ENCODE measurements around the gene CTNNBL1. TPM values are rescaled to one million over a fixed set of nuclear protein-coding genes. Genes with fewer than 3 reads are reported as not detected.

Gene CTNNBL1
- total RNA-seq, 1 experiment from 2014 or later = 55.4 TPM

DNA sequence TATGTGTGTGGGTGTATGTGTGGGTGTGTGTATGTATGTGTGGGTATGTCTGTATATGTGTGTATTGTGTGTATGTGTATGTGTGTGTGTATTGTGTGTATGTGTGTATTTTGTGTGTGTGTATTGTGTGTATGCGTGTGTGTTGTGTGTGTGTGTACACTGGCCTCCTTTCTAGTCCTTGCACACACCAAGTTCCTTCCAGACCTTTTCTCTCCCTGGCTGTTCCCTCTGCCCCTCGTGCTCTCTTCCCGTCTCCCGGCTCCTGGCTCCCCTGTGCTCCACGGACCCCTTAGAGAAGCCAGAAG, 220.5 kb downstream of the CTNNBL1 start:
- DNase-seq (ENCODE audit: low read depth, low spot score) (no peak), ATAC-seq (no peak)
- ChIA-PET RAD21 (ENCODE audit: low non-redundant PET in 1 of 2, low total read pairs in 2 of 2, uncharacterized antibody in 2 of 2, unreplicated experiment in 2 of 2) (no interaction called here), CTCF (no interaction called here), POLR2A (no interaction called here)
- H3K79me2 ChIP-seq (ENCODE audit: insufficient read depth, low read length) = no peaks in the 10 kb centered on the region
- H3K4me2 ChIP-seq (ENCODE audit: low read length) = no peak overlapping the region
- BruUV-seq (replicated peaks) = no TSS peak
- TF ChIP-seq EZH2 (IDR thresholded peaks at IDR 0.05) (no peak), FOSL1 (IDR thresholded peaks at IDR 0.05; ENCODE audit: low read depth) (no peak), ELF1 (IDR thresholded peaks at IDR 0.05; ENCODE audit: borderline replicate concordance, low read depth) (no peak), POLR2A (IDR thresholded peaks at IDR 0.05; ENCODE audit: borderline replicate concordance, extremely low read depth, insufficient read depth, insufficient read length) (no peak), CBX3 (IDR thresholded peaks at IDR 0.05; ENCODE audit: low read depth) (no peak), SIN3A (IDR thresholded peaks at IDR 0.05; ENCODE audit: low read depth) (no peak), CEBPB (IDR thresholded peaks at IDR 0.05; ENCODE audit: low read depth) (no peak)
- TF ChIP-seq, protein P1, sequence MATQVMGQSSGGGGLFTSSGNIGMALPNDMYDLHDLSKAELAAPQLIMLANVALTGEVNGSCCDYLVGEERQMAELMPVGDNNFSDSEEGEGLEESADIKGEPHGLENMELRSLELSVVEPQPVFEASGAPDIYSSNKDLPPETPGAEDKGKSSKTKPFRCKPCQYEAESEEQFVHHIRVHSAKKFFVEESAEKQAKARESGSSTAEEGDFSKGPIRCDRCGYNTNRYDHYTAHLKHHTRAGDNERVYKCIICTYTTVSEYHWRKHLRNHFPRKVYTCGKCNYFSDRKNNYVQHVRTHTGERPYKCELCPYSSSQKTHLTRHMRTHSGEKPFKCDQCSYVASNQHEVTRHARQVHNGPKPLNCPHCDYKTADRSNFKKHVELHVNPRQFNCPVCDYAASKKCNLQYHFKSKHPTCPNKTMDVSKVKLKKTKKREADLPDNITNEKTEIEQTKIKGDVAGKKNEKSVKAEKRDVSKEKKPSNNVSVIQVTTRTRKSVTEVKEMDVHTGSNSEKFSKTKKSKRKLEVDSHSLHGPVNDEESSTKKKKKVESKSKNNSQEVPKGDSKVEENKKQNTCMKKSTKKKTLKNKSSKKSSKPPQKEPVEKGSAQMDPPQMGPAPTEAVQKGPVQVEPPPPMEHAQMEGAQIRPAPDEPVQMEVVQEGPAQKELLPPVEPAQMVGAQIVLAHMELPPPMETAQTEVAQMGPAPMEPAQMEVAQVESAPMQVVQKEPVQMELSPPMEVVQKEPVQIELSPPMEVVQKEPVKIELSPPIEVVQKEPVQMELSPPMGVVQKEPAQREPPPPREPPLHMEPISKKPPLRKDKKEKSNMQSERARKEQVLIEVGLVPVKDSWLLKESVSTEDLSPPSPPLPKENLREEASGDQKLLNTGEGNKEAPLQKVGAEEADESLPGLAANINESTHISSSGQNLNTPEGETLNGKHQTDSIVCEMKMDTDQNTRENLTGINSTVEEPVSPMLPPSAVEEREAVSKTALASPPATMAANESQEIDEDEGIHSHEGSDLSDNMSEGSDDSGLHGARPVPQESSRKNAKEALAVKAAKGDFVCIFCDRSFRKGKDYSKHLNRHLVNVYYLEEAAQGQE (IDR thresholded peaks at IDR 0.05; ENCODE audit: low read depth) = no peak
- TF ChIP-seq, protein P2, sequence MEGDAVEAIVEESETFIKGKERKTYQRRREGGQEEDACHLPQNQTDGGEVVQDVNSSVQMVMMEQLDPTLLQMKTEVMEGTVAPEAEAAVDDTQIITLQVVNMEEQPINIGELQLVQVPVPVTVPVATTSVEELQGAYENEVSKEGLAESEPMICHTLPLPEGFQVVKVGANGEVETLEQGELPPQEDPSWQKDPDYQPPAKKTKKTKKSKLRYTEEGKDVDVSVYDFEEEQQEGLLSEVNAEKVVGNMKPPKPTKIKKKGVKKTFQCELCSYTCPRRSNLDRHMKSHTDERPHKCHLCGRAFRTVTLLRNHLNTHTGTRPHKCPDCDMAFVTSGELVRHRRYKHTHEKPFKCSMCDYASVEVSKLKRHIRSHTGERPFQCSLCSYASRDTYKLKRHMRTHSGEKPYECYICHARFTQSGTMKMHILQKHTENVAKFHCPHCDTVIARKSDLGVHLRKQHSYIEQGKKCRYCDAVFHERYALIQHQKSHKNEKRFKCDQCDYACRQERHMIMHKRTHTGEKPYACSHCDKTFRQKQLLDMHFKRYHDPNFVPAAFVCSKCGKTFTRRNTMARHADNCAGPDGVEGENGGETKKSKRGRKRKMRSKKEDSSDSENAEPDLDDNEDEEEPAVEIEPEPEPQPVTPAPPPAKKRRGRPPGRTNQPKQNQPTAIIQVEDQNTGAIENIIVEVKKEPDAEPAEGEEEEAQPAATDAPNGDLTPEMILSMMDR (IDR thresholded peaks at IDR 0.05 in 2 of 3, conservative IDR thresholded peaks at IDR 0.05 in 1 of 3; ENCODE audit: borderline replicate concordance in 1 of 3, insufficient read depth in 1 of 3, low read depth in 2 of 3, low read length in 2 of 3) = no peak
- peaks cover 9% of the 10 kb centered on the region; the same call in 1 of the 2 replicates for H3K27me3 ChIP-seq (ENCODE audit: insufficient read depth, low read length)
- no peaks in the 10 kb centered on the region for H3K36me3 ChIP-seq (ENCODE audit: control insufficient read depth in 1 of 2, insufficient read depth in 2 of 2, low read length in 2 of 2)
- no peak overlapping the region for H3K9ac ChIP-seq (ENCODE audit: low read length)
- no peak overlapping the region for H3K4me3 ChIP-seq (replicated peaks in 1 of 2; ENCODE audit: low read depth in 1 of 2, low read length in 2 of 2)
- intact Hi-C loops (cut with micrococcal nuclease) = no loop called here
- H3K4me1 ChIP-seq (ENCODE audit: control insufficient read depth in 1 of 2, insufficient read depth in 2 of 2, low read length in 2 of 2) = no peaks in the 10 kb centered on the region
- H3K9me3 ChIP-seq (ENCODE audit: control insufficient read depth in 1 of 2, insufficient read depth in 1 of 2, low read depth in 1 of 2, low read length in 2 of 2) = no peaks in the 10 kb centered on the region
- no peak overlapping the region for H2AFZ ChIP-seq (ENCODE audit: low read depth, low read length, poor library complexity, severe bottlenecking)
- H3K27ac ChIP-seq (ENCODE audit: low read depth, low read length) = no peak overlapping the region
- no peaks in the 10 kb centered on the region for H3K9me2 ChIP-seq (ENCODE audit: insufficient read depth)
- no peaks in the 10 kb centered on the region for H4K20me1 ChIP-seq (ENCODE audit: insufficient read depth)

Data from HCT116 (cell line).